MM.1S (cell line): ENCODE measurements around the gene SEC24D.

Experiments
- DNase-seq: peaks from one replicate; pipeline ENCODE4 v3.0.0-alpha.2; 2015
- H2AFZ ChIP-seq: fragments of 300-600 bp; sonication (generic); 2 replicates; pipeline ENCODE4 v1.6.0; 2016; ENCODE audit warnings: antibody characterized with exemption, low read length
- H3F3A ChIP-seq: fragments of 300-600 bp; sonication (generic); 2 replicates; pipeline ENCODE4 v1.6.1; 2016; ENCODE audit warnings: mild to moderate bottlenecking, antibody characterized with exemption, low read length, moderate library complexity, mixed read lengths; ENCODE audit not compliant: insufficient read depth
- H3K27ac ChIP-seq: fragments of 300-600 bp; sonication (generic); 2 replicates; pipeline ENCODE4 v1.5.1; 2016; ENCODE audit warnings: mild to moderate bottlenecking, low read length
- H3K27me3 ChIP-seq: fragments of 300-600 bp; sonication (generic); replicated peaks from 2 replicates; pipeline ENCODE4 v1.6.0; 2016; ENCODE audit warnings: low read length; ENCODE audit not compliant: insufficient read depth
- H3K36me3 ChIP-seq: fragments of 300-600 bp; sonication (generic); replicated peaks from 2 replicates; pipeline ENCODE4 v1.6.1; 2016; ENCODE audit warnings: mild to moderate bottlenecking, low read length, mixed read lengths; ENCODE audit not compliant: insufficient read depth
- H3K4me1 ChIP-seq: fragments of 300-600 bp; sonication (generic); 2 replicates; pipeline ENCODE4 v1.6.1; 2016; ENCODE audit warnings: low read length, mixed read lengths
- H3K4me2 ChIP-seq: fragments of 300-600 bp; sonication (generic); 2 replicates; pipeline ENCODE4 v1.6.0; 2016; ENCODE audit warnings: low read depth, low read length
- H3K4me3 ChIP-seq: fragments of 300-600 bp; sonication (generic); 2 replicates; pipeline ENCODE4 v1.5.1; 2016; ENCODE audit warnings: low read length, mixed read lengths
- H3K79me2 ChIP-seq: fragments of 300-600 bp; sonication (generic); 2 replicates; pipeline ENCODE4 v1.6.1; 2016; ENCODE audit warnings: mixed run types, low read length, mixed read lengths
- H3K9ac ChIP-seq: fragments of 300-600 bp; sonication (generic); 2 replicates; pipeline ENCODE4 v1.6.1; 2016; ENCODE audit warnings: low read length, mixed read lengths
- H3K9me2 ChIP-seq: fragments of 300-600 bp; sonication (generic); replicated peaks from 2 replicates; pipeline ENCODE4 v1.6.1; 2016; ENCODE audit warnings: mild to moderate bottlenecking, low read length, mixed read lengths; ENCODE audit not compliant: insufficient read depth
- H3K9me3 ChIP-seq: fragments of 300-600 bp; sonication (generic); replicated peaks from 2 replicates; pipeline ENCODE4 v1.6.1; 2016; ENCODE audit warnings: mild to moderate bottlenecking, low read length, mixed read lengths; ENCODE audit not compliant: insufficient read depth
- H4K20me1 ChIP-seq: fragments of 300-600 bp; sonication (generic); 2 replicates; pipeline ENCODE4 v1.6.1; 2016; ENCODE audit warnings: mild to moderate bottlenecking, low read length, moderate library complexity, mixed read lengths; ENCODE audit not compliant: insufficient read depth
- EZH2 ChIP-seq: fragments of 300-600 bp; sonication (generic); optimal IDR thresholded peaks from 2 replicates; pipeline ENCODE3; 2017; ENCODE audit warnings: low read depth, mild to moderate bottlenecking, antibody characterized with exemption, low read length, mixed read lengths
- EZH2phosphoT487 ChIP-seq: fragments of 300-600 bp; sonication (generic); IDR thresholded peaks from 2 replicates; pipeline ENCODE4 v1.6.1; 2018; ENCODE audit warnings: antibody characterized with exemption, low read length
- TF ChIP-seq, protein P1 (sequence below): fragments of 300-600 bp; sonication (generic); IDR thresholded peaks from 2 replicates; pipeline ENCODE4 v1.5.1; 2016; ENCODE audit warnings: antibody characterized with exemption, low read length, mixed read lengths

SEC24D gene

DNA sequence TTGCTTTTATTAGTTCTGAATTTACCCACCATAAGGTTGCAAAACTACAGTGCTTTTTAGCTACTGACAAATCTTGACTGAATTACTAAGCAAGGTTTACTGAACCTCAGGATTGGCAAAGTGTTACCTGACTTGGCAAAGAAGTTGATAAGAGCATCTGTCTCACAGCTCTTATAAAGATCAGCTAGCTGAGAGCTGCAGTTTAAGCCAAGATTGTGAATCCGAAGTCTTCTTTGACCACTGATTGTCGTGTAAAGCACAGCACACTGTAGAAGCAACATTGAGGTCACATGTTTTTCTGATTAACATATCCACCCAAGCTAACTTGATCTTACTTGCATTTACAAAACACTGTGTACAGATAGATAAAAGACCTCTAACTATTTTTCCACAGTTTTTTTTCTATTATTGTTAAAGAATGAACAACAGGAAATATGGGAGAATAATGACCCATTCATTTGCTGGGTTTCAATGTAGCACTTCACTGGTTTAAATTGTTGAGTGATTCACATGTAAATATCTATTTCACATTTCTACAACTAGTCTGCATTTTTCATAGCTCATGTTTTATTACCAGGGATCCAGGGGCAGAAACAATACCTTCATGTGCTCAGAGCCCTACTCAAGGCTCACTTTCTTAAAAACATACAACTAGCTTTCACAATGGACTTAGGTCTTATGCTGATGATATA lies 96.8 kb downstream of the SEC24D start:
- 0 out of 2 replicates have a peak, but pooled peaks cover 3% of the 10 kb centered on the region for H3F3A ChIP-seq
- no peak overlapping the region for H3K9ac ChIP-seq
- H3K36me3 ChIP-seq: peaks cover 11% of the 10 kb centered on the region
- no peak overlapping the region for H3K4me2 ChIP-seq
- H3K9me2 ChIP-seq: no peaks in the 10 kb centered on the region
- H2AFZ ChIP-seq: no peak overlapping the region
- no peaks in the 10 kb centered on the region for H3K27me3 ChIP-seq
- no peaks in the 10 kb centered on the region for H4K20me1 ChIP-seq
- DNase-seq: no peak
- no peaks in the 10 kb centered on the region for H3K9me3 ChIP-seq
- no peaks in the 10 kb centered on the region for H3K4me1 ChIP-seq
- TF ChIP-seq EZH2: no peak
- no peaks in the 10 kb centered on the region for H3K79me2 ChIP-seq
- H3K27ac ChIP-seq: no peak overlapping the region
- no peak overlapping the region for H3K4me3 ChIP-seq

DNA sequence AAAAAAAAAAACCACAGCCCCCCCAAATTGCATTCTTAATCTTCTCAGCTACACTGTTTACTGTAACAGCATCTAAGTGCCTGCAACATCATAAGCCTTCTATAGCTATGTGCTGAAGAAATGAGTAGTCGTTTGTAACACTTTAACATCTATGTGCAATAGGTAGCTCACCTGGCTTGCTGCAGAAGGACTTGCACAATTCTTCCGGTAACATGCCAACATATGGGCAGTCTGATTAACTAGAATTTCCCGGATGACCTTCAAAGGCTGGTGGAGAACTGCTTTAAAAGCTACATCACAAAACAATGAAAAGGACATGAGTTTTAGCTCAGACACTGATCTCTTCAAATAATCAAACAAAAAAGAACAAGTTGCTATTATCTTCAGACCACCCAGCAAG lies 97.8 kb downstream of the SEC24D start:
- Histone ChIP-seq H3K27me3 (no peaks in the 10 kb centered on the region), H3K36me3 (peaks cover 11% of the 10 kb centered on the region), H3K9me3 (no peaks in the 10 kb centered on the region), H3K4me3 (no peak overlapping the region), H3F3A (0 out of 2 replicates have a peak, but pooled peaks cover 3% of the 10 kb centered on the region), H3K79me2 (no peaks in the 10 kb centered on the region), H3K9ac (no peak overlapping the region), H3K9me2 (no peaks in the 10 kb centered on the region), H4K20me1 (no peaks in the 10 kb centered on the region), H3K4me2 (no peak overlapping the region), H3K27ac (no peak overlapping the region), H3K4me1 (no peaks in the 10 kb centered on the region), H2AFZ (no peak overlapping the region)
- DNase-seq: no peak
- TF ChIP-seq, protein P1, sequence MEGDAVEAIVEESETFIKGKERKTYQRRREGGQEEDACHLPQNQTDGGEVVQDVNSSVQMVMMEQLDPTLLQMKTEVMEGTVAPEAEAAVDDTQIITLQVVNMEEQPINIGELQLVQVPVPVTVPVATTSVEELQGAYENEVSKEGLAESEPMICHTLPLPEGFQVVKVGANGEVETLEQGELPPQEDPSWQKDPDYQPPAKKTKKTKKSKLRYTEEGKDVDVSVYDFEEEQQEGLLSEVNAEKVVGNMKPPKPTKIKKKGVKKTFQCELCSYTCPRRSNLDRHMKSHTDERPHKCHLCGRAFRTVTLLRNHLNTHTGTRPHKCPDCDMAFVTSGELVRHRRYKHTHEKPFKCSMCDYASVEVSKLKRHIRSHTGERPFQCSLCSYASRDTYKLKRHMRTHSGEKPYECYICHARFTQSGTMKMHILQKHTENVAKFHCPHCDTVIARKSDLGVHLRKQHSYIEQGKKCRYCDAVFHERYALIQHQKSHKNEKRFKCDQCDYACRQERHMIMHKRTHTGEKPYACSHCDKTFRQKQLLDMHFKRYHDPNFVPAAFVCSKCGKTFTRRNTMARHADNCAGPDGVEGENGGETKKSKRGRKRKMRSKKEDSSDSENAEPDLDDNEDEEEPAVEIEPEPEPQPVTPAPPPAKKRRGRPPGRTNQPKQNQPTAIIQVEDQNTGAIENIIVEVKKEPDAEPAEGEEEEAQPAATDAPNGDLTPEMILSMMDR: no peak
- TF ChIP-seq EZH2phosphoT487 (no peak), EZH2 (no peak)

DNA sequence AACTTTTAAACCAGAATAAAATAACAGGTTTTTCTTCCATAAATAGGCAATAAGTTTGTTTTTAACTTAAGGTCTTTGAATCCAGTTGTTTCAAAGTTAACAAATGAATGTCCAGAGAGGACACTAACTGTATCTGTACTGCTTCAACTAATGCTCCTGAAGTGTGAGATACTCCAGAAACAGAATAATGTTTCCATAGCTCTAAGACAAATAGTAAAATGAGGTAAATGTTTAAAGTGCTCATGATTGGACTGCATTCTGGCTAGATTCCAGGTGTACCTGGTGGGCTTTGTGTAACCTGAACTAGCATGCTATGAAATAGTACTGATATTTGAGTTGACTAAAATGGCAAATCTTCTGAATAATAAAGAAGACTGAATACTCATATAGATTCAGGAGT lies 99.0 kb downstream of the SEC24D start:
- Histone ChIP-seq H3K9ac (no peak overlapping the region), H3K27me3 (no peaks in the 10 kb centered on the region), H2AFZ (no peak overlapping the region), H3K9me2 (no peaks in the 10 kb centered on the region), H3F3A (no peaks in the 10 kb centered on the region), H3K36me3 (peaks cover 11% of the 10 kb centered on the region), H3K27ac (no peak overlapping the region), H3K4me3 (no peak overlapping the region), H3K79me2 (no peaks in the 10 kb centered on the region), H3K9me3 (no peaks in the 10 kb centered on the region), H3K4me1 (no peaks in the 10 kb centered on the region), H3K4me2 (no peak overlapping the region), H4K20me1 (no peaks in the 10 kb centered on the region)
- DNase-seq: no peak
- TF ChIP-seq, protein P1: no peak
- no peak for TF ChIP-seq EZH2phosphoT487
- TF ChIP-seq EZH2: no peak

DNA sequence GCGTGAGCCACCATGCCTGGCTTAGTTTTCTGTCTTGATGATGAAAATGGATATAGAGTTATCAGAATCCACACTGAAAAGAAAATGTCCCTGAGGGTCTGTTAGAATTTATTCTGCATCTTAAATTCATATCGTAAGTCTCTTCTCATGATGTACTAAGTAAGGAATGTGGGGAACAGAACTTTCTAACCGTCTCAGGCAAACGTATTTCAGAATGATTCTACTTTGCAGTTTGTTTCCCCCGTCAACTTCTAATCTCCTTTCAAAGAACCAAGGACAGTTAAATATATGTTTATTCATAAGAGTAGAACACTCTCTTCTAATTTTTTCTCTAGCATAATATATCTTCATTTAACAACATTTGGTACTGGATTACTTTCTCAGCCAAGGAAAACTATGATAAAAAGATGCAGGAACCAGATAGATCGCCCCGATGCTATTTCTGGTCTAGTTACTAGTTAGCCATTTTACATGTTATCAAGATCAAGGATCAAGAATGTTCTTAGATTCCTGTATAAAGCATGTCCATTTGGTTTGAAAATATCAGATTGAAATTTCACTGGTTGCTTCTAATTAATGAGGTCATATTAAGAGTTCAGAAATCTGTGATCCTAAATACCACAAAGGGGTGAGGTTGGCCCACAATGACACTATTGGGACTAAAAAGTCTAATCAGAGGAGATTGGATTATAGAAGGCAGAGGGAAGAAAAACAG lies 101.3 kb downstream of the SEC24D start:
- no peaks in the 10 kb centered on the region for H3K9me2 ChIP-seq
- TF ChIP-seq EZH2: no peak
- TF ChIP-seq EZH2phosphoT487: no peak
- TF ChIP-seq, protein P1: no peak
- H4K20me1 ChIP-seq: no peaks in the 10 kb centered on the region
- H3K9ac ChIP-seq: no peak overlapping the region
- H3K27me3 ChIP-seq: no peaks in the 10 kb centered on the region
- H3F3A ChIP-seq: peaks cover 5% of the 10 kb centered on the region; the same call in 1 of the 2 replicates
- no peaks in the 10 kb centered on the region for H3K79me2 ChIP-seq
- DNase-seq: no peak
- H3K9me3 ChIP-seq: no peaks in the 10 kb centered on the region
- H3K27ac ChIP-seq: no peak overlapping the region
- peaks cover 5% of the 10 kb centered on the region; the same call in 1 of the 2 replicates for H3K36me3 ChIP-seq
- H3K4me1 ChIP-seq: peaks cover 14% of the 10 kb centered on the region
- H3K4me2 ChIP-seq: no peak overlapping the region
- H3K4me3 ChIP-seq: no peak overlapping the region
- no peak overlapping the region for H2AFZ ChIP-seq
